ENCODE measurements around the gene ANKUB1. TPM values are rescaled to one million over a fixed set of nuclear protein-coding genes. Genes with fewer than 3 reads are reported as not detected.

Gene ANKUB1
- polyA plus RNA-seq, 2 donors = not detected

DNA sequence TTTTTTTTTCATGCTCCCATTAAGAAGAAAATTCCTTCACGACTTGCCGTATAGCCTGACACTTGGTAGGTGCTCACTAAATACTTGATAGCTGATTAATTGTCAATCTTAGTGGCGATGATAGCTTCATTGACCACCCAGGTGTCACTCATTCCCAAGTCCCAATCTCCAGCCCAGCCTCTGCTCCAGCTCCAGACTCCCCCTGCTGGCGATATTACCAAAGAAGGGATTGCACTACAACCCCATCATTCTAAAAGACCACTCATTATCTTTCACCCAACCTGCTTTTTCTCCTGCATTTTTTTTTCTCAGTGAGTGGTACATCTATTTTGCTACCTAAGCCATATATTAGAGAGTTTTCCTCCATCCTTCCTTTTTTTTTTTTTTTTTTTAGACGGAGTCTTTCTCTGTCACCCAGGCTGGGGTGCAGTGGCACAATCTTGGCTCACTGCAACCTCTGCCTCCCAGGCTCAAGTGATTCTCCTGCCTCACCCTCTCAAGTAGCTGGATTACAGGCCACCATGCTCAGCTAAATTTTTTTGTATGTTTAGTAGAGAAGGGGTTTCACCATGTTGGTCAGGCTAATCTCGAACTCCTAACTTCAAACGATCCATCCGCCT, 20.6 kb downstream of the ANKUB1 start:
- Histone ChIP-seq H3K36me3 (ENCODE audit: control insufficient read depth in 2 of 2, insufficient read depth in 2 of 2, low read length in 1 of 2) (no peaks in the 10 kb centered on the region), H3K9me3 (ENCODE audit: control insufficient read depth in 2 of 2, insufficient read depth in 1 of 2, low read depth in 1 of 2, low read length in 1 of 2) (no peaks in the 10 kb centered on the region), H3K27me3 (ENCODE audit: control insufficient read depth in 1 of 2, insufficient read depth in 2 of 2, low read length in 2 of 2) (no peaks in the 10 kb centered on the region), H3K27ac (ENCODE audit: low read depth in 2 of 2, low read length in 1 of 2) (no peak overlapping the region), H3K4me3 (ENCODE audit: low read depth in 1 of 2, low read length in 2 of 2) (no peak overlapping the region), H3K4me1 (ENCODE audit: control insufficient read depth in 2 of 2, insufficient read depth in 2 of 2, low read length in 1 of 2) (no peaks in the 10 kb centered on the region)
- 55 to 57% methylated on average over 8 of the region's 8 CpGs for WGBS, 2 donors

DNA sequence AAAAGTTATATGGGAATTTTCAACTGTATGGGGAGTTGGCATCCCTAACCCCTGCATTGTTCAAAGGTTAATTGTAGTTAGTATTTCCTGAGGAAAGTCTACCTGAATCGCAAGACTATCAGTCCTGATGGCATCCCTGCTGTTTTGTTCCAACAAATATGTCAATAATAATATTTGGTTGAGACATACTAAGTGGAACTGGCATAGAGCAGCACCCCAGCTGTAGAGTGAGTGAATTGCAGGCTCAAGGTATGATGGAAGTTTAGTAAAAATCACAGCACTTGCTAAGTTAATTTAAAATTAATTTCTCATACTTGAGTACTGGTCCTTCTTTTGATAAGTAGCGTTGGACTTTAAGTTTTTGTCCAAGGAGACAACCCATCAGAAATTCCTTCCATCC, 22.1 kb downstream of the ANKUB1 start:
- Histone ChIP-seq H3K36me3 (ENCODE audit: control insufficient read depth in 2 of 2, insufficient read depth in 2 of 2, low read length in 1 of 2) (no peaks in the 10 kb centered on the region), H3K27ac (ENCODE audit: low read depth in 2 of 2, low read length in 1 of 2) (no peak overlapping the region), H3K27me3 (ENCODE audit: control insufficient read depth in 1 of 2, insufficient read depth in 2 of 2, low read length in 2 of 2) (no peaks in the 10 kb centered on the region), H3K4me1 (ENCODE audit: control insufficient read depth in 2 of 2, insufficient read depth in 2 of 2, low read length in 1 of 2) (no peaks in the 10 kb centered on the region), H3K9me3 (ENCODE audit: control insufficient read depth in 2 of 2, insufficient read depth in 1 of 2, low read depth in 1 of 2, low read length in 1 of 2) (no peaks in the 10 kb centered on the region), H3K4me3 (ENCODE audit: low read depth in 1 of 2, low read length in 2 of 2) (no peak overlapping the region)
- 85 to 92% methylated on average over 2 of the region's 2 CpGs for WGBS, 2 donors

DNA sequence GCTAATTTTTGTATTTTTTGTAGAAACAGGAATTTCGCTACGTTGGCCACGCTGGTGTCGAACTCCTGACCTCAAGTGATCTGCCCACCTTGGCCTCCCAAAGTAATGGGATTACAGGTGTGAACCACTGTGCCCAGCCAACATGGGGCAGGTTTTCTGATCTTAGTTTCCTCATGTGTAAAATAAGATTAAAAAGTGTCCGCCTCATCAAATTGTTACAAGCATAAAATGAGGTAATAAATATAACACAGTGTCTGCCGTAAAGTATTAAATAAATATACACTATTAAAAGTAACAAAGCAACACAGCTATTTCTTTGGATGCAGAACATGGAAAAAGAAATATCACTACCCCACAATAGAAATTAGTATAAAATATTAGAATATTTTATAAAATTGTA, 23.6 kb downstream of the ANKUB1 start:
- Histone ChIP-seq H3K36me3 (ENCODE audit: control insufficient read depth in 2 of 2, insufficient read depth in 2 of 2, low read length in 1 of 2) (no peaks in the 10 kb centered on the region), H3K27ac (ENCODE audit: low read depth in 2 of 2, low read length in 1 of 2) (no peak overlapping the region), H3K4me1 (ENCODE audit: control insufficient read depth in 2 of 2, insufficient read depth in 2 of 2, low read length in 1 of 2) (no peaks in the 10 kb centered on the region), H3K27me3 (ENCODE audit: control insufficient read depth in 1 of 2, insufficient read depth in 2 of 2, low read length in 2 of 2) (no peaks in the 10 kb centered on the region), H3K4me3 (ENCODE audit: low read depth in 1 of 2, low read length in 2 of 2) (no peak overlapping the region), H3K9me3 (ENCODE audit: control insufficient read depth in 2 of 2, insufficient read depth in 1 of 2, low read depth in 1 of 2, low read length in 1 of 2) (no peaks in the 10 kb centered on the region)
- WGBS, 2 donors = 88 to 90% methylated on average over 6 of the region's 6 CpGs

DNA sequence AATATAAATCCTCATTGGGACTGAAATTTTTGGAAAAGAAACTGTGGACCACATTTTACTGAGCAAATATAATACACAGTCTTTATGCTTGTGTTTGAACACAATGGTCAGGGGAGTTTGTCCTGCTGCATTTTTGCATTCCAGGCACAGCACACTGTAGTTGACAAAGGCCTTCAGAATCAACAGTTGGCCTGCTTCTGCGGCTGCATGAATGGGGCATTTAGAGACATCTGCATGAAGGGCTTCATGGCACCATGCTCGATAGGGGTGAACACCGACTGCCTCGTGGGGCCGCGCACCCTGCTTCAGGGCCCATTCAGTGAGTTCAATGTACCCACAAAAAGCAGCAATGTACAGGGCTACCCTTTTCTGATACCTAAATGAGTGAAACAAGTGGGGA, 24.6 kb downstream of the ANKUB1 start:
- Histone ChIP-seq H3K36me3 (ENCODE audit: control insufficient read depth in 2 of 2, insufficient read depth in 2 of 2, low read length in 1 of 2) (no peaks in the 10 kb centered on the region), H3K9me3 (ENCODE audit: control insufficient read depth in 2 of 2, insufficient read depth in 1 of 2, low read depth in 1 of 2, low read length in 1 of 2) (no peaks in the 10 kb centered on the region), H3K4me1 (ENCODE audit: control insufficient read depth in 2 of 2, insufficient read depth in 2 of 2, low read length in 1 of 2) (no peaks in the 10 kb centered on the region), H3K27ac (ENCODE audit: low read depth in 2 of 2, low read length in 1 of 2) (no peak overlapping the region), H3K27me3 (ENCODE audit: control insufficient read depth in 1 of 2, insufficient read depth in 2 of 2, low read length in 2 of 2) (no peaks in the 10 kb centered on the region), H3K4me3 (ENCODE audit: low read depth in 1 of 2, low read length in 2 of 2) (no peak overlapping the region)
- 82 to 88% methylated on average over 6 of the region's 6 CpGs for WGBS, 2 donors

DNA sequence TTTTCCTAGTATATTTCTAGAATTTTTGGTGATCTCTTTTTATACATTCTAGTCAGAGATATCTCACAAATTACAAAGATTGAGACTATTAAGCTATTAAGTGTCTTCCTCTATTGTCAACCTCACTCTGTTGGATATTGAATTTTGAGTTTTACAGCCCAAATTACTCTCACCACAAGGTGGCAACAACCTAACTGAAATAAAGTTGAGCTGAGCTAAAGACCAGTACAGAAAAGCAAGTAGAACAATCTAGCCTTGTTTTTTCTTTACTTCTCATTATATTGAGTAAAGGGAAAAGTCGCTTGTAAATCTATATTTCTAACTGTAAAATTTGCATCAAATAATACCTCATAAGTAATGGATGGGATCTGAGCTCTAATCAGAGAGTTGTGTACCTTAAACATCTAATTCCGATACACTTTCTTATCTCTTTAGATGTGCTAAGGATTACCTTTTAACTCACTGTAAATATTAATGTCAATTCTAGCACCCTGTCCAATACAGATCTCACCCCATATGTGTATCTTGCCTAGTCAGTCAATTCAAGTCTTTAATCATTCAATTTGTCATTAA, 26.5 kb downstream of the ANKUB1 start:
- WGBS, 2 donors = 61 to 70% methylated on average over 2 of the region's 2 CpGs
- H3K9me3 ChIP-seq (ENCODE audit: control insufficient read depth in 2 of 2, insufficient read depth in 1 of 2, low read depth in 1 of 2, low read length in 1 of 2) = no peaks in the 10 kb centered on the region
- H3K36me3 ChIP-seq (ENCODE audit: control insufficient read depth in 2 of 2, insufficient read depth in 2 of 2, low read length in 1 of 2) = no peaks in the 10 kb centered on the region
- H3K27me3 ChIP-seq (ENCODE audit: control insufficient read depth in 1 of 2, insufficient read depth in 2 of 2, low read length in 2 of 2) = no peaks in the 10 kb centered on the region
- H3K4me3 ChIP-seq (ENCODE audit: low read depth in 1 of 2, low read length in 2 of 2) = no peak overlapping the region
- no peaks in the 10 kb centered on the region for H3K4me1 ChIP-seq (ENCODE audit: control insufficient read depth in 2 of 2, insufficient read depth in 2 of 2, low read length in 1 of 2)
- no peak overlapping the region for H3K27ac ChIP-seq (ENCODE audit: low read depth in 2 of 2, low read length in 1 of 2)

DNA sequence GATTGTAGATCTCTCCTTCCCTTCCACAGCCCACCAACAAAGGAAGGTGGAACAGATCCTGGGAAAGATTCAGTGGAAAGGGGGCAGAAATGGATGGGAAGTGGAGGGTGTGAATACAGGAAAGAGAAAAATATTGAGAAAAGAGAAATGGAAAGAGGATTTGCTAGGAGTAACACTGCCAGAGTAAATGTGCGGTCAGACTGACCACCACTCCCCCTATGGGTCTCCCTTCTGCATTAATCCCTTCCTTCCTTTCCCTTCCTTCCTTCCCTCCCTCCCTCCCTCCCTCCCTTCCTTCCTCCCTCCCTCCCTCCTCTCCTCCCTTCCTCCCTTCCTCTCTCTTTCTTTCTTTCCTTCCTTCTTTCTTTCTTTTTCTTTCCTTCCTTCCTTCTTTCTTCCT, 28.1 kb downstream of the ANKUB1 start:
- Histone ChIP-seq H3K27ac (ENCODE audit: low read depth in 2 of 2, low read length in 1 of 2) (no peak overlapping the region), H3K27me3 (ENCODE audit: control insufficient read depth in 1 of 2, insufficient read depth in 2 of 2, low read length in 2 of 2) (no peaks in the 10 kb centered on the region), H3K4me1 (ENCODE audit: control insufficient read depth in 2 of 2, insufficient read depth in 2 of 2, low read length in 1 of 2) (no peaks in the 10 kb centered on the region), H3K9me3 (ENCODE audit: control insufficient read depth in 2 of 2, insufficient read depth in 1 of 2, low read depth in 1 of 2, low read length in 1 of 2) (no peaks in the 10 kb centered on the region), H3K36me3 (ENCODE audit: control insufficient read depth in 2 of 2, insufficient read depth in 2 of 2, low read length in 1 of 2) (no peaks in the 10 kb centered on the region), H3K4me3 (ENCODE audit: low read depth in 1 of 2, low read length in 2 of 2) (no peak overlapping the region)
- WGBS, 2 donors = 62 to 80% methylated on average over 1 of the region's 1 CpG

DNA sequence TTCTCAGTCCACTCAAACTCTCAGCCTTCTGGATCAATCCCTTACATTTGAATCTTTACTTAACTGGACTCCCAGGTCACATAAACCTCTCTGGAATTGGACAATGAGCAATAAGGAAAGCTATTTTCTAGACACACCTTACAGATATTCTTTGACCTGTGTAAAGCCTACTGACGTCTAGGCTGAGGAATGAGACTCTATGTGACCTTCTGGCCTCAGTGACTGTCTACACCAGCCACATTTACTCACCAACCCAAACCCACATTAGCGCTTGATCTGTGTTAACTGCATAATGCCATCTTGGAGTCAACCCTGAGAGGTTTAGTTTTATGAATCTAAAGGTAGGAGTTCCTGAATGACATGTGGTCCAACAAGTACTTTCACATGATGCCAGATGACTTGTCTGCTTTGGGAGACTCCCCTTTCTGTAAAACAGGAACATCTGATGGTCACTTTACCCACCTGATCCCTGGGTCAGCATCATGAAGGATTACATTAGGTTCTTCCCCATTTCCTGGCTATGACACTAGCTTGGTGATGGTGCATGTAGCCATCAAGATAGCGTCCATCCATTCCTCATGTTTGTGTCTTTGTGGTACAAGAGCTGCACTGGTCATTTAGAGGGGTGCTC, 28.7 kb downstream of the ANKUB1 start:
- no peaks in the 10 kb centered on the region for H3K27me3 ChIP-seq (ENCODE audit: control insufficient read depth in 1 of 2, insufficient read depth in 2 of 2, low read length in 2 of 2)

DNA sequence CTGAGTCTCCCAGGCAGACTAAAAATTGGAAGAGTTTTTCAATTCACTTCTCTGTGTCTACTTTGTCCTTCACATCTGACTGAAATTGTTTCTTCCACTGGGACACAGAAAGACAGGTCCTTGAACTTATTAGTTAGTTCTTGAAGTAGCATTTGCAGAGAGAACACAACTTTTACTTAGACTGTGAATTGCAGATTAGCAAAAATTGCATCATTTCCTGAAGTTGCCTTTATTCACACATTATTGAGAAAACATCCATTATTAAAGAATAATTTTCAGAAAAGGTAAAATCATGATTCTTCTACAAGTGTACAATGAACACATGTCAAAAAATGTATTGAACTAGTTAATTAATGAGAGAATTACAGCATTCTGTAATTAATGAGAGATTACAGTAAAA, 38.6 kb downstream of the ANKUB1 start:
- Histone ChIP-seq H3K4me3 (ENCODE audit: low read depth in 1 of 2, low read length in 2 of 2) (no peak overlapping the region), H3K27me3 (ENCODE audit: control insufficient read depth in 1 of 2, insufficient read depth in 2 of 2, low read length in 2 of 2) (no peaks in the 10 kb centered on the region), H3K36me3 (ENCODE audit: control insufficient read depth in 2 of 2, insufficient read depth in 2 of 2, low read length in 1 of 2) (no peaks in the 10 kb centered on the region), H3K9me3 (ENCODE audit: control insufficient read depth in 2 of 2, insufficient read depth in 1 of 2, low read depth in 1 of 2, low read length in 1 of 2) (no peaks in the 10 kb centered on the region), H3K4me1 (ENCODE audit: control insufficient read depth in 2 of 2, insufficient read depth in 2 of 2, low read length in 1 of 2) (no peaks in the 10 kb centered on the region), H3K27ac (ENCODE audit: low read depth in 2 of 2, low read length in 1 of 2) (no peak overlapping the region)

More for the DNA sequence above, 28.7 kb downstream of the ANKUB1 start:
- no peaks in the 10 kb centered on the region for H3K9me3 ChIP-seq (ENCODE audit: control insufficient read depth in 2 of 2, insufficient read depth in 1 of 2, low read depth in 1 of 2, low read length in 1 of 2)
- no peak overlapping the region for H3K4me3 ChIP-seq (ENCODE audit: low read depth in 1 of 2, low read length in 2 of 2)
- 67 to 76% methylated on average over 3 of the region's 3 CpGs for WGBS, 2 donors
- no peaks in the 10 kb centered on the region for H3K36me3 ChIP-seq (ENCODE audit: control insufficient read depth in 2 of 2, insufficient read depth in 2 of 2, low read length in 1 of 2)
- H3K27ac ChIP-seq (ENCODE audit: low read depth in 2 of 2, low read length in 1 of 2) = no peak overlapping the region
- no peaks in the 10 kb centered on the region for H3K4me1 ChIP-seq (ENCODE audit: control insufficient read depth in 2 of 2, insufficient read depth in 2 of 2, low read length in 1 of 2)

DNA sequence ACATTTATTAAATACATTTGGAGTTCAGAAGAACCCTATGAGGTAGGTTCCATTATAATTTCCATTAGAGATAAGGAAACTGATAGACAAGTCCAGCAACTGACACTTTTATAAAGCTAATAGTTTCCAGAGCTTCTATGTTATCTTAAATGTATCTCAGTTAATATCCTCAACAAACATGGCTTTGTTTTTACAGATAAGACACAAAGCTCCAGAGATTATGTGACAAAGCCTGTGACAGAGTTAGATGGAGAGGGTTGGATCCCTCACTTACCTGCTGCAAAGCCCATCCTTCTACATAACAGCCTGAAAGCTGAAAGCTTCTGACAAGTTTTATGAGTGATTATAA, 39.6 kb downstream of the ANKUB1 start:
- H3K36me3 ChIP-seq (ENCODE audit: control insufficient read depth in 2 of 2, insufficient read depth in 2 of 2, low read length in 1 of 2) = peaks cover 0 to 3% of the 10 kb centered on the region in 2 donors
- H3K4me1 ChIP-seq (ENCODE audit: control insufficient read depth in 2 of 2, insufficient read depth in 2 of 2, low read length in 1 of 2) = no peaks in the 10 kb centered on the region
- H3K27me3 ChIP-seq (ENCODE audit: control insufficient read depth in 1 of 2, insufficient read depth in 2 of 2, low read length in 2 of 2) = no peaks in the 10 kb centered on the region
- H3K27ac ChIP-seq (ENCODE audit: low read depth in 2 of 2, low read length in 1 of 2) = peak overlapping the region in 1 of 2 donors; percentile 94
- peak overlapping the region; percentile 92 to 97 for H3K4me3 ChIP-seq (ENCODE audit: low read depth in 1 of 2, low read length in 2 of 2)
- no peaks in the 10 kb centered on the region for H3K9me3 ChIP-seq (ENCODE audit: control insufficient read depth in 2 of 2, insufficient read depth in 1 of 2, low read depth in 1 of 2, low read length in 1 of 2)

Data from esophagus (tissue), 2 donors.